HEK293 (cell line): Measurements from ENCODE around the gene PCSK2.

Experiments
- CTCF ChIA-PET: fragments of 350-600 bp; formaldehyde crosslinking; extraction: SDS; loops from one replicate; lab custom pipeline; 2021; ENCODE audit warnings: antibody characterized with exemption; lab: Yijun Ruan, JAX
- POLR2A ChIA-PET: fragments of 300-600 bp; formaldehyde crosslinking; extraction: SDS; loops from one replicate; lab custom pipeline; 2020; ENCODE audit warnings: antibody characterized with exemption, inconsistent platforms; lab: Yijun Ruan, JAX
- H3K27ac ChIP-seq: fragments of 200-500 bp; sonication (Bioruptor generic); 2 replicates; pipeline ENCODE4 v1.5.1; 2014; ENCODE audit warnings: low read depth, low read length, control low read depth, inconsistent platforms; ENCODE audit errors: extremely low read depth
- H3K36me3 ChIP-seq, 2 experiments: fragments of 200-500 bp in 1 of 2; sonication (Bioruptor generic) in 1 of 2; 1 replicate in 1 of 2; 2 replicates in 1 of 2; pipeline ENCODE4 v1.5.1; 2014 to 2017; ENCODE audit warnings: inconsistent platforms in 2 of 2, low read length in 2 of 2; ENCODE audit not compliant: control insufficient read depth in 2 of 2, insufficient read depth in 1 of 2
- H3K4me1 ChIP-seq: fragments of 200-500 bp; sonication (Bioruptor generic); 2 replicates; pipeline ENCODE4 v1.5.1; 2014; ENCODE audit warnings: mild to moderate bottlenecking, low read length, inconsistent platforms; ENCODE audit not compliant: control insufficient read depth, insufficient read depth
- H3K4me3 ChIP-seq: 2 replicates; pipeline ENCODE4 v1.5.1; 2011; ENCODE audit warnings: low read depth, mild to moderate bottlenecking, control low read depth, low read length, moderate library complexity
- H3K9me3 ChIP-seq: fragments of 200-500 bp; sonication (Bioruptor generic); 2 replicates; pipeline ENCODE4 v1.5.1; 2014; ENCODE audit warnings: low read depth, low read length, inconsistent platforms; ENCODE audit not compliant: control insufficient read depth, insufficient read depth
- BCL6B ChIP-seq: fragments of 450-650 bp; formaldehyde crosslinking; IDR thresholded peaks from 2 replicates; pipeline ENCODE4 v1.5.1; 2017; ENCODE audit warnings: missing biosample characterization, missing genetic modification characterization
- IKZF3 ChIP-seq: fragments of 450-650 bp; IDR thresholded peaks from 2 replicates; pipeline ENCODE4 v1.5.0; 2018; ENCODE audit warnings: missing biosample characterization, mild to moderate bottlenecking, missing genetic modification characterization, moderate library complexity
- KLF16 ChIP-seq: fragments of 450-650 bp; formaldehyde crosslinking; IDR thresholded peaks from 2 replicates; pipeline ENCODE4 v1.5.1; 2017; ENCODE audit warnings: missing biosample characterization, missing genetic modification characterization
- KLF7 ChIP-seq: fragments of 450-650 bp; formaldehyde crosslinking; IDR thresholded peaks from 2 replicates; pipeline ENCODE4 v1.5.1; 2016; ENCODE audit warnings: missing biosample characterization, missing genetic modification characterization, borderline replicate concordance
- MEIS1 ChIP-seq: sonication (generic); formaldehyde crosslinking; IDR thresholded peaks from 2 replicates; pipeline ENCODE4 v1.8.1; 2022; ENCODE audit warnings: missing genetic modification reagents, mild to moderate bottlenecking, borderline replicate concordance
- SP7 ChIP-seq: fragments of 450-650 bp; formaldehyde crosslinking; IDR thresholded peaks from 2 replicates; pipeline ENCODE4 v1.5.1; 2016; ENCODE audit warnings: missing biosample characterization, missing genetic modification characterization
- TRIM28 ChIP-seq: IDR thresholded peaks from 2 replicates; pipeline ENCODE4 v1.6.1; 2011; ENCODE audit warnings: low read length, control low read depth, borderline replicate concordance
- YY1 ChIP-seq: fragments of 450-650 bp; formaldehyde crosslinking; IDR thresholded peaks from 2 replicates; pipeline ENCODE4 v1.5.1; 2018; ENCODE audit warnings: missing biosample characterization, missing genetic modification characterization
- ZBTB21 ChIP-seq: fragments of 450-650 bp; formaldehyde crosslinking; IDR thresholded peaks from 2 replicates; pipeline ENCODE4 v1.5.1; 2017; ENCODE audit warnings: missing biosample characterization, missing genetic modification characterization
- ZEB2 ChIP-seq: fragments of 450-650 bp; formaldehyde crosslinking; IDR thresholded peaks from 2 replicates; pipeline ENCODE4 v1.5.1; 2016; ENCODE audit warnings: missing biosample characterization, missing genetic modification characterization
- ZFP37 ChIP-seq: fragments of 450-650 bp; formaldehyde crosslinking; IDR thresholded peaks from 2 replicates; pipeline ENCODE4 v1.5.1; 2016; ENCODE audit warnings: missing biosample characterization, missing genetic modification characterization
- ZNF121 ChIP-seq: fragments of 450-650 bp; formaldehyde crosslinking; IDR thresholded peaks from 2 replicates; pipeline ENCODE4 v1.5.1; 2016; ENCODE audit warnings: missing biosample characterization, missing genetic modification characterization
- ZNF324 ChIP-seq: fragments of 450-650 bp; formaldehyde crosslinking; IDR thresholded peaks from 2 replicates; pipeline ENCODE4 v1.5.1; 2016; ENCODE audit warnings: missing biosample characterization, missing genetic modification characterization
- ZNF366 ChIP-seq: fragments of 450-650 bp; formaldehyde crosslinking; conservative IDR thresholded peaks from 2 replicates; pipeline ENCODE4 v1.5.1; 2016; ENCODE audit warnings: missing biosample characterization, missing genetic modification characterization
- ZNF391 ChIP-seq: fragments of 450-650 bp; formaldehyde crosslinking; IDR thresholded peaks from 2 replicates; pipeline ENCODE4 v1.5.1; 2016; ENCODE audit warnings: low read depth, missing biosample characterization, missing genetic modification characterization, borderline replicate concordance
- ZNF416 ChIP-seq: fragments of 450-650 bp; formaldehyde crosslinking; IDR thresholded peaks from 2 replicates; pipeline ENCODE4 v1.5.1; 2016; ENCODE audit warnings: missing biosample characterization, missing genetic modification characterization
- ZNF501 ChIP-seq: fragments of 450-650 bp; formaldehyde crosslinking; IDR thresholded peaks from 2 replicates; pipeline ENCODE4 v1.5.1; 2016; ENCODE audit warnings: missing biosample characterization, missing genetic modification characterization
- ZNF513 ChIP-seq: fragments of 450-650 bp; IDR thresholded peaks from 2 replicates; pipeline ENCODE4 v1.5.1; 2018; ENCODE audit warnings: missing biosample characterization, missing genetic modification characterization
- ZNF530 ChIP-seq: fragments of 450-650 bp; formaldehyde crosslinking; IDR thresholded peaks from 2 replicates; pipeline ENCODE4 v1.5.1; 2016; ENCODE audit warnings: low read depth, missing biosample characterization, missing genetic modification characterization
- ZNF548 ChIP-seq: fragments of 450-650 bp; formaldehyde crosslinking; IDR thresholded peaks from 2 replicates; pipeline ENCODE4 v1.5.1; 2016; ENCODE audit warnings: missing biosample characterization, missing genetic modification characterization
- ZNF549 ChIP-seq: fragments of 450-650 bp; IDR thresholded peaks from 2 replicates; pipeline ENCODE4 v1.5.1; 2018; ENCODE audit warnings: missing biosample characterization, missing genetic modification characterization, mild to moderate bottlenecking, inconsistent platforms, moderate library complexity
- ZNF645 ChIP-seq: fragments of 450-650 bp; formaldehyde crosslinking; IDR thresholded peaks from 2 replicates; pipeline ENCODE4; 2016; ENCODE audit warnings: missing biosample characterization, missing genetic modification characterization
- ZNF76 ChIP-seq: fragments of 450-650 bp; formaldehyde crosslinking; IDR thresholded peaks from 2 replicates; pipeline ENCODE4; 2016; ENCODE audit warnings: low read depth, missing biosample characterization, missing genetic modification characterization, borderline replicate concordance

Gene PCSK2

GRCh38 chr20:17248224-17248623 is 21.4 kb downstream of the PCSK2 start (continued):
- TF ChIP-seq ZNF548 (tag by site-specific recombination), result no peak
- no peak for TF ChIP-seq YY1 (tag by site-specific recombination)

GRCh38 chr20:17262786-17263185 is 35.9 kb downstream of the PCSK2 start:
- Histone ChIP-seq H3K36me3 (no peaks in the 10 kb centered on the region), H3K4me1 (no peaks in the 10 kb centered on the region), H3K9me3 (no peaks in the 10 kb centered on the region), H3K27ac (no peak overlapping the region), H3K4me3 (no peak overlapping the region)
- ChIA-PET POLR2A (no interaction called here), CTCF (interaction anchor here (0.7 to 1.1 kb wide), 3 partner anchors 8 to 462 kb away, joined by 3 to 4 read pairs (median 4); no protein-coding TSS in a partner anchor)
- TF ChIP-seq ZNF513 (tag by site-specific recombination), result no peak
- TF ChIP-seq ZNF416, result no peak
- TF ChIP-seq ZNF121 (tag by site-specific recombination), result no peak
- TF ChIP-seq KLF7 (tag by site-specific recombination), result no peak

- H3K4me3 ChIP-seq, result no peak overlapping the region
- H3K36me3 ChIP-seq, result no peaks in the 10 kb centered on the region
- H3K9me3 ChIP-seq, result no peaks in the 10 kb centered on the region
- H3K27ac ChIP-seq, result no peak overlapping the region
- TF ChIP-seq ZNF530, result no peak
- TF ChIP-seq ZNF645 (tag by site-specific recombination), result no peak
- TF ChIP-seq KLF16, result no peak
- TF ChIP-seq ZNF324 (tag by site-specific recombination), result no peak
- TF ChIP-seq ZNF76 (tag by site-specific recombination), result no peak
- TF ChIP-seq MEIS1 (CRISPR knock-in tag), result no peak
- no peak for TF ChIP-seq ZNF366
- no peak for TF ChIP-seq ZNF549
- no peak for TF ChIP-seq ZNF501 (tag by site-specific recombination)
- no peak for TF ChIP-seq ZNF416
- H3K4me1 ChIP-seq, result no peaks in the 10 kb centered on the region
- ChIA-PET POLR2A (no interaction called here), CTCF (interaction anchor here (0.6 kb wide), 2 partner anchors 469 to 1705 kb away, joined by 3 read pairs; no protein-coding TSS in a partner anchor)
Measured at GRCh38 chr20:17273717-17274116, 46.9 kb downstream of the PCSK2 start.

GRCh38 chr20:17276101-17276500 is 49.3 kb downstream of the PCSK2 start:
- POLR2A ChIA-PET, result no interaction called here
- H3K9me3 ChIP-seq, result no peaks in the 10 kb centered on the region
- TF ChIP-seq SP7 (tag by site-specific recombination) (no peak), TRIM28 (no peak), ZEB2 (tag by site-specific recombination) (no peak), ZNF391 (tag by site-specific recombination) (no peak), IKZF3 (tag by site-specific recombination) (no peak), ZFP37 (no peak), BCL6B (tag by site-specific recombination) (no peak), ZBTB21 (tag by site-specific recombination) (no peak)
- H3K4me3 ChIP-seq, result no peak overlapping the region
- H3K4me1 ChIP-seq, result no peaks in the 10 kb centered on the region
- no peak overlapping the region for H3K27ac ChIP-seq
- CTCF ChIA-PET, result no interaction called here
- H3K36me3 ChIP-seq, result no peaks in the 10 kb centered on the region
